HG03064 (cell line): Measurements from ENCODE around the gene ARHGAP25.

Experiments used
- ATAC-seq: cut with Tn5 transposase; IDR thresholded peaks from one replicate; pipeline ENCODE4 v1.9.1; 2021; ENCODE audit warnings: low read depth; ENCODE audit not compliant: unreplicated experiment

The ARHGAP25 gene

DNA sequence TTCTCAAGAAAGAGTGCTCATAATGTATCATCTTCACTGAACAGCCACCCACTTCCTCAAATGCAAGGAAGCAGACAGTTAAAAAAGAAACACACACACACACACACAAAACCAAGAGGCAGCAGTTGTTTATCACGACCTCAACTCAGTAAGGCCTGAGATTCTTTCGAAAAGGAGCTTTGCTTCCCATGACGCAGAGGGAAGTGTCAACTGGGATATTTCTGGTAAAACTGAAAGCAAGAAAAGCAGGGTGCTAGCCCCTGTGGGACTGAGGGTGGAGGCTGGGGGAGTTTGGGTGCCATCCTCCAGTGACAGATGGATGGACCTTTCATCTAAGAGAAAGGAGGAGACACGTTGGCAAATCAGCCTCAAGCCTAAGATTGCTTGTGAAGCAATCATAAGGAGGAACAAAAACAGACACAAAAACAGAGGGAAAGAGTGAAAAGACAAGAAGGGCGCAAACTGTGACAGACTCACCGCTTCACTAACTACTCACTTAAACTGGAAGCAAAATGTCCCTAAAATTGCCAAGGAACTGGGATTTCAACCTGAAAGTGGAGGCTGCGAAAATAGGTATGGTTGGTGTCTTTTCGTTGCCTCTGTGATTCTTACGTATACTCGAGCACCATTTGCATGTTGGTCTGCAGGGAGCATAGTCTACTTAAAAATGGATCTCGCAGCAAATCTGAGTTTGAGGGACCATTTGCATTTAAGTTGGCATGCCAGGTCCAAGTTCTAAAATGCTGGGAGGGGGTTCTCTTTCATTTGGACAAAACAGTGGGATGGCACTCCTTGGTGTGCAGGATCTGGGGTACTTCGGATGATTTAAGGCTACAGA is at the start of gene ARHGAP25:
TSS of gene ARHGAP25 (plus strand) at position 124 of the 838 bp plus-strand sequence. CDS start at position 513, 389 bp downstream.
- ATAC-seq, result peak; percentile 56

- ATAC-seq, result no peak
Measured at GRCh38 chr2:68686178-68686577, 48.4 kb upstream of the ARHGAP25 start.

DNA sequence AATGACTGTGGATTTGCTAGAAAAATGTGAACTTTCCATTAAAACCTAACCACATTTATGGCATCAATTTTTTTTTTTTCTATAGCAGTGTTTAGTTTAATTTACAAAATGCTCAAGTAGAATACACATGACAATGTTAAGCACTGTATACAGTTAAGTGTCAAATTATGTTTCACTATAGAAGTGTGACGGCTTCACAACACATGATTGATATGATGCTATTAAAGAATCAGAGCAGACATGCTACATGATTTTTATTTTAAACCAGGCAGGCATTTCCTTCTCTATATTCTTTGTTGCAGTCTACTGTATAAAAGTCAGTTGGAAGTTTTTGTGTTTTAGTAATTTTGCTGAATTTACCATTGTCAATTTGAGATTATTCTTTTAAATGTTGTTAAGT is 47.6 kb upstream of the ARHGAP25 start:
- ATAC-seq, result no peak

DNA sequence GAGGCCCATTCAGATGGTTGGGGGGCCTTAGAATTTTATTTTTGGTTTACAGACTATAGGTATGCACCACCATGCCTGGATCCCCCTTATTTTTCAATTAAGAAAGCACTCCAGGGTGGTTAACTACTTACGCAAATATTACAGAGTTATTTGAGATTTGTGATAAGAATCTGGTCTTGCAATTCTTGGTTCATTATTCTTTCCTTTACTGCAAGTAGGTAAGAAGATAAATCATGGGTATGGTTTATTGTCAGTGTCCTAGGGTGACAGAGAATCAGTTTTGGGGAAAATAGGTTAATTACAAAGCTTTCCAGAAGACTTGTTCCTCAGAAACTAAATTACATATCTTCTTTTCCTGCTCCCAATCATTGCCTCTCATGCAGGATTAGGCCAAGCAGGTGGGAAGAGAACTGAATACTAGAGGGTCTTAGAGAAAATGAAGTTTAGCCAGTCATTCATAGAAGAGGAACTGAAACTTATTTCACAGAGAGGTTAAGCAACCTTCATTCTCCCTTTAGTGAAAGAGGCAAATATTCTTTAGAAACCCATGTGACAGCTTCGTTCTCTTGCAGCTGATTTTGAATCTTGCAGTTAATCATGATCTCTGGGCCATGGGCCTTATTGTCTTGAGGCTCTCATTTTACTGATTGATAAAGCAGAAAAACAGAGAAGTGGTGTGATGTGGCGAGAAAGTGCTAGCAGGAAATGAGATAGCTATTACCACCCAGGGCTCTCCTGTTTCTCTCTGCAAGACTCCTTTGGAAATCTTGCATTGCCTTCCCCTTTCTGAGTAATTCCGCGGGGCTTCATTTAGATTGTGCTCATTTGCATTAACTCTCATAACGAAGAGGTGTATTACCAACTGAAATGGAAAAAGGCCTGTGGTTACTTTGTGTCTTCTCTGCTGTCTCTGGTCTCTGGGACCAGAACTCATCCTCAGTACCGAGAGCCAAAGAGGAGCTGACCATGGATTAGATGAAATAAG is 44.8 kb upstream of the ARHGAP25 start:
- ATAC-seq, result peak; percentile 89

DNA sequence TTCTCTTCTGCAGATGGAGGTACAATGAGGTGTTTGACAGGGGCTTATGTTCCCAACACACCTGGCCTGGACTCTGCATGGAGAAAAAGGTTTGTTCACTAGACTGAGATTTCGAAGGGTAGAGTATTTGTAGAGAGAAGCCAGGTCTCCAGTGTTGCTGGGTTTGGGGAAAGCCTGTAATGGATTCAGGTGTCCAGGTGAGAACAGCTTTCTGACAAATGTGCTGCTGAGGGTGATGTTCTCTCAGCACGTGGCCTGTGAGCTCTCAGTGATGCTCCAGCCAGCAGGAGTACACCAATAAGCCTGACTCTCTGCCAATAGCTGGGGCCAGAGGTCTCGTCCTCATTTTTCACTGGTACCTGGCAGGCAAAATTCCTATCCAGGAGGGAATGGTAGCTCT is 43.8 kb upstream of the ARHGAP25 start:
- no peak for ATAC-seq

GRCh38 chr2:68692511-68692910 is 42.1 kb upstream of the ARHGAP25 start:
- ATAC-seq, result no peak

DNA sequence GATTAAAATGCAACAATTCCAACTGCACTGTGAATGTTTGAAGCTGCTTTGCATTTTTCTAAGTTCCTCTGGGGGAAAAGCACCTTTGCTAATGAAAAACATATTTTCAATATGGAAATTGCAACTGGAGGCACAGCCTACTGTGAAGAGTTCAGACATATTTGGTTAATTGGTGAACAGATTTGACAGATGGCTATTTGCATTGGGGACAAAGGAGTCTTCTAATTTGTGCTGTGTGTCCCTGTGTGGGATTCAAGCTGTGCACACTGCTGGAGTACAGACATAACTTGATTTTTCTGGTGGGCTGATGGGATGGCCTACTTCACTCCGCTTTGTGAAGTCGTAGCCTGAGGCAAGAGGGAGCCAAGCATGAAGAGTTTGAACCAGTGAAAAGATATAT is 40.7 kb upstream of the ARHGAP25 start:
- ATAC-seq, result no peak

DNA sequence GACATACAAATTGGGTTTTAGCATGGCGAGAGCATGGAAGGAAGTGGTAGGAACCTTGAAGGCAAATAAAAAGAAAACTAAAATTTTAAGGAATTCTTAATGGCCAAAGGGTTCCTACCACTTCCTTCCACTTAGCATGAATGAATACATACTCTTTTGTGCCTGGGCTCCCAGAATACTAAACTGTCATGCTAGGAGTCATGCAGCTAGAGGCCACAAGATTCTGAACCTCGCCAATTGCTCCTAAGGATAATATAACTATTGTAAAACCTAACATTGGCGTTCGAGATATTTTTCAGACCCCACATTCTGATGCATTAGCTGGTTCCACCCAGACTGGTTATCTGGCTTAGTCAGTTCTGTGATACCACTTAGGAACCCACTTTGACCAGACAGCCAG is 38.6 kb upstream of the ARHGAP25 start:
- no peak for ATAC-seq

DNA sequence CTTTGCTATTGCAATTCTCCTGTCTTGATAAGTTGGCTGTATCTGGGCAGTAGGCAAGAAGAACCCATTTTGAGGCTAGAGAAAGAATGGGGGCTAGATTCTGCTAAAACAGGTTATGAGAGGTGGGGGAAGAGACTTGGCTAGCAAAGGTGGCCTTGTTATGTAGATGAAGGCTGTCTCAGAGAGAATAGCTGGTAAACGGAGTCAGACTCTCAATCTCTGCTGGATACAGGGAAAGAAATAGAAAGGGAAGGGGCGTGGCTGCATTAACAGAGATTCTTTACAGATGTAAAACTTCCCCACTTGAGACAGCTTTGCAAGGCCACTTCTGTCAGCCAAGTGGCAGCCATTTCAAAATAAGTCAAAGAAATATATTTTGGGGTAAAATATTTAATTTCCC is 38.1 kb upstream of the ARHGAP25 start:
- no peak for ATAC-seq

- ATAC-seq, result no peak
Measured at GRCh38 chr2:68698567-68699377, 35.8 kb upstream of the ARHGAP25 start.

GRCh38 chr2:68700560-68700959 is 34.1 kb upstream of the ARHGAP25 start:
- ATAC-seq, result no peak

DNA sequence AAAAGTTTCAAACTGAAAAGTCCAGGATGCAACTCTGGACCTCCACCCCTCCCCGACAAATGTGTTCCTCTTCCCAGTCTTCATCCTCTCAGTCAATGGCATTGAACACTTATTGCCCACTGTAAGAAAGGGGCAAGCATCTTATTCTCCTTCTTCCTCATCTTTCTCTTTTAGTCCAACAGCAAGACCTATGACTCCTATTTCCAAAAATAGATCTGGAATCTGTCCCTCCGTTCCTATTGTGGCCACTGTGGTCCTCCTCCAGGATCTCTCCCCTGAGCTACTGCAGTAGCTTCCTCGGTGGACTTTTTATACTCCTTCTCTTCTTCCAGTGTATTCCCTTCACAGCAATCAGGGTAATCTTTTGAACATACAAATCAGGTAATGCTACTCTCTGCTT is 28.0 kb upstream of the ARHGAP25 start:
- no peak for ATAC-seq

GRCh38 chr2:68708629-68709028 is 26.0 kb upstream of the ARHGAP25 start:
- no peak for ATAC-seq

- no peak for ATAC-seq
Measured at GRCh38 chr2:68709421-68709911, 25.1 kb upstream of the ARHGAP25 start.

DNA sequence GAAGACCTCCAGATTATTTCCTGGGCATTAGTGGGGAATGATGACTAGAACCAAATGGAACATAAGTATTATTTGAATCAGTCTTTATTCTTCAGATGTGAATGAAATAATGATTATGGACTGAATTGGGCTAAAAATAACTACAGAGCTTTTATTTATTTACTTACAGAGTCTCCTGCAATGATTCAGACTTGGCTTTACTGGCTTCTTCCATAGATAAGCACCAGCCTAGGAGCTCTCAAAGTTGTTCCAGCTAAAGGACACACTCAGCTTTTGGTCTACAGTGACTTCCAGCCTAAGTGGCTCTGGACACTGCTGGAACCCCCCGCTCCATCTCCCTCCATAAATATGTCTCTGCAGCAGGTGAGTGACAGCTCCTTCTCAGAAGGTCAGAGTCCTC is 24.3 kb upstream of the ARHGAP25 start:
- ATAC-seq, result no peak

DNA sequence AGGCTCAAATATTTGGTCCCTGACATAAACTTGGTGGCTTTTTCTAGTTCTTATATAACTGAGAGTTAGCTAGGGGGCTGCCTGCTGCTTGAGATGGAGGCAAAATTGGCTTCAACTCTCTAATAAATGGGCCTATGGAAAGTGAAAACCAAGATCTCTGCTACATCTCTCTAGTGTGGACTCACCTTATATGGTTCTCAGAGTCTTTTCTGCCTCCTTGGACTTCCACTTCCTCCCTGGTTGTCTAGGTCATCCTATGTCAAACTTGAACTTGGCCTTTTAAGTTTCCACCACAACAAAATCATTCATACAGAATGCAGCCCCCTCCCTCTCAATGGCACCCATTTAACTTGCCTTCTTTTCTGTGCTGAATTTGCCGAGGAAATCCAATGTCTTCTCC is 23.9 kb upstream of the ARHGAP25 start:
- ATAC-seq, result no peak

- peak; percentile 83 for ATAC-seq
Measured at GRCh38 chr2:68714866-68715265, 19.7 kb upstream of the ARHGAP25 start.

DNA sequence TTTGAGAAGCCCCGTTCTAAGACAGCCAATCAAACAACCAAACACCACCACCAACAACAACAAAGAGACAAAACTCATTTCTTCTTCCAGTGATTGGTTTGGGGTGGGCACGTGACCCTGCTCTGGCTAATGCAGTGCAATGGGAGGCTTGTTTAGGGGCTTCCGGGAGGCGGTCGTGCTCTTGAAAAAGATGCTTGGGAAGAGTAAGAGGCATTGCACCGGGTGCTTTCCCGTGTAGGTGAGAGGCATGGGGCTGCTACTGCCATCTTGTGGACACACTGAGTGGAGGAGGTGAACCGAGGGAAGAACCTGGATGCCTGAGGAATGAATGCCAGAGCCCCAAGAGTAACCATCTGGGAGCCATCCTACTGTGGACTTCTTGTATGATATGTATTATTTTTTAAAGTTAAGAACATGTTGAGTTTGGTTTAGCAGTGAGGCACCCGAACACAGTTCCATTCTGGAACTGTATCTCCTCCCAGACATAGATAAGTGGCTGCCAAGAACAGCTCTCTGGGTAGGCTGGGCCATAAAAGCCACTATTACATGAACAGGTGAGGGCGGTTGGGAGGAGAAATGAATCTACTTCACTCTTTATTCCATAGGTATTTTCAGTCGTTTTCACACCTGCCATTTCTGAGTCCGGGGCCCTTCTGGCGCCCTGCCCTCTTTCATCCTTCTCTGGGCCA is 19.1 kb upstream of the ARHGAP25 start:
- ATAC-seq, result peak; percentile 20

- ATAC-seq, result no peak
Measured at GRCh38 chr2:68716604-68717304, 17.9 kb upstream of the ARHGAP25 start.
